IMR-90 (cell line): ENCODE measurements around the gene FOXI1.

Experiments used
- BHLHE40 ChIP-seq: fragments of 150-350 bp; IDR thresholded peaks from 2 replicates; pipeline ENCODE4 v1.6.1; 2016; ENCODE audit warnings: mild to moderate bottlenecking, low read depth, low read length
- CTCF ChIP-seq: conservative IDR thresholded peaks from 2 replicates; pipeline ENCODE4 v1.5.1; 2012; ENCODE audit warnings: mild to moderate bottlenecking, low read depth, low read length, improper control_type of control experiment
- FOS ChIP-seq: fragments of 150-350 bp; IDR thresholded peaks from 2 replicates; pipeline ENCODE4 v1.6.1; 2016; ENCODE audit warnings: low read depth, low read length
- POLR2A ChIP-seq: IDR thresholded peaks from 2 replicates; pipeline ENCODE4 v1.6.1; 2012; ENCODE audit warnings: mild to moderate bottlenecking, low read depth, low read length
- RAD21 ChIP-seq: IDR thresholded peaks from 2 replicates; pipeline ENCODE4 v1.6.1; 2012; ENCODE audit warnings: low read length, improper control_type of control experiment

- TF ChIP-seq FOS, result no peak
- TF ChIP-seq CTCF, result no peak
- TF ChIP-seq POLR2A, result no peak
- TF ChIP-seq BHLHE40, result no peak
- TF ChIP-seq RAD21, result no peak
These were observed 30.2 kb downstream of the FOXI1 start for GRCh38 chr5:170135796-170136490.
